Measurements from ENCODE around the gene ZNF71.

ZNF71 gene

DNA sequence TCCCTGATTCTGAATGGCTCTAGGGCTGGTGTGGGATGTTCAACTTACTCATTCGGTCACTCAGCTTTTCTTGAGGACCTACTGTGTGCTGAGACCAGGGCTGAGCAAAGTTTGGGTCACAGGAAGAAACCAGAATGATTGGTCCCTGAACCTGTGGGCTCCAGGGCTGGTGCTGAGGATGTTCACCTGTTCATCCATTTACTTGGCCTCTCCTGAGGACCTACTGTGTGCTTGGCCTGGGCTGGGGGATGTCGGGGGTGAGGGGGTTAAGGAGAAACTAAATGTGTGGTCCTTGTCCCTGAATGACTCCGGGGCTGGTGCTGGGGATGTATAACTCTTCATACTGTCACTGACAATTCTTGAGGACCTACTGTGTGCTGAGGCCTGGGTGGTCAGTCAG lies 66.1 kb downstream of the ZNF71 start:
- H3K4me3 ChIP-seq (ENCODE audit: control insufficient read depth, low read depth, low read length) = no peak overlapping the region
- no peak for DNase-seq (ENCODE audit: low read depth)

DNA sequence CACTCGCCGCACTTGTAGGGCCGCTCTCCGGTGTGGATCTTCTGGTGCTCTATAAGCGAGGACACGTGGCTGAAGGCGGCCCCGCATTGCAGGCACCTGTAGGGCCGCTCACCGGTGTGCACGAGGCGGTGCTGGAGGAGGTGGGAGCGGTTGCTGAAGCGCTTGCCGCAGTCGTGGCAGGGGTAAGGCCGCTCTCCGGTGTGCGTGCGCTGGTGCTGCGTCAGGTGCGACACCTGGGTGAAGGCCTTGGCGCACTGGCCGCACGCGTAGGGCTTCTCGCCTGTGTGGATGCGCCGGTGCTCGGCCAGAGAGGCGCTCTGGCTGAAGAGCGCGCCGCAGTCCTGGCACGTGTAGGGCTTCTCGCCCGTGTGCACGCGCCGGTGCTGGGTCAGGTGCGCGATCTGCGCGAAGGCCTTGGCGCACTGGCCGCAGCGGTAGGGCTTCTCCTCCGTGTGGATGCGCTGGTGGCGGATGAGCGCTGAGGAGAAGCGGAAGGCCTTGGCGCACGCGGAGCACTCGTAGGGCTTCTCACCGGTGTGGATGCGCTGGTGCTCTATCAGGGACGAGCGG lies 68.9 kb downstream of the ZNF71 start:
- no peak overlapping the region for H3K4me3 ChIP-seq (ENCODE audit: control insufficient read depth, low read depth, low read length)
- TF ChIP-seq, protein P1, sequence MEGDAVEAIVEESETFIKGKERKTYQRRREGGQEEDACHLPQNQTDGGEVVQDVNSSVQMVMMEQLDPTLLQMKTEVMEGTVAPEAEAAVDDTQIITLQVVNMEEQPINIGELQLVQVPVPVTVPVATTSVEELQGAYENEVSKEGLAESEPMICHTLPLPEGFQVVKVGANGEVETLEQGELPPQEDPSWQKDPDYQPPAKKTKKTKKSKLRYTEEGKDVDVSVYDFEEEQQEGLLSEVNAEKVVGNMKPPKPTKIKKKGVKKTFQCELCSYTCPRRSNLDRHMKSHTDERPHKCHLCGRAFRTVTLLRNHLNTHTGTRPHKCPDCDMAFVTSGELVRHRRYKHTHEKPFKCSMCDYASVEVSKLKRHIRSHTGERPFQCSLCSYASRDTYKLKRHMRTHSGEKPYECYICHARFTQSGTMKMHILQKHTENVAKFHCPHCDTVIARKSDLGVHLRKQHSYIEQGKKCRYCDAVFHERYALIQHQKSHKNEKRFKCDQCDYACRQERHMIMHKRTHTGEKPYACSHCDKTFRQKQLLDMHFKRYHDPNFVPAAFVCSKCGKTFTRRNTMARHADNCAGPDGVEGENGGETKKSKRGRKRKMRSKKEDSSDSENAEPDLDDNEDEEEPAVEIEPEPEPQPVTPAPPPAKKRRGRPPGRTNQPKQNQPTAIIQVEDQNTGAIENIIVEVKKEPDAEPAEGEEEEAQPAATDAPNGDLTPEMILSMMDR (IDR thresholded peaks at IDR 0.05; ENCODE audit: control insufficient read depth, insufficient read depth, low read depth, low read length, missing control alignments) = no peak
- no peak for DNase-seq (ENCODE audit: low read depth)

More for the DNA sequence above, 66.1 kb downstream of the ZNF71 start:
- TF ChIP-seq, protein P1 (IDR thresholded peaks at IDR 0.05; ENCODE audit: control insufficient read depth, insufficient read depth, low read depth, low read length, missing control alignments) = no peak

GRCh38 chr19:56664511-56664910 lies 69.4 kb downstream of the ZNF71 start:
- DNase-seq (ENCODE audit: low read depth) = no peak
- TF ChIP-seq, protein P1 (IDR thresholded peaks at IDR 0.05; ENCODE audit: control insufficient read depth, insufficient read depth, low read depth, low read length, missing control alignments) = no peak
- no peak overlapping the region for H3K4me3 ChIP-seq (ENCODE audit: control insufficient read depth, low read depth, low read length)

- TF ChIP-seq, protein P1 (IDR thresholded peaks at IDR 0.05; ENCODE audit: control insufficient read depth, insufficient read depth, low read depth, low read length, missing control alignments) = no peak
- no peak for DNase-seq (ENCODE audit: low read depth)
- no peak overlapping the region for H3K4me3 ChIP-seq (ENCODE audit: control insufficient read depth, low read depth, low read length)
Observed at GRCh38 chr19:56667311-56667870, 72.3 kb downstream of the ZNF71 start.

- no peak for DNase-seq (ENCODE audit: low read depth)
- no peak overlapping the region for H3K4me3 ChIP-seq (ENCODE audit: control insufficient read depth, low read depth, low read length)
- TF ChIP-seq, protein P1 (IDR thresholded peaks at IDR 0.05; ENCODE audit: control insufficient read depth, insufficient read depth, low read depth, low read length, missing control alignments) = no peak
Observed at GRCh38 chr19:56668676-56669075, 73.6 kb downstream of the ZNF71 start.

GRCh38 chr19:56670401-56670960 lies 75.4 kb downstream of the ZNF71 start:
- no peak for DNase-seq (ENCODE audit: low read depth)
- H3K4me3 ChIP-seq (ENCODE audit: control insufficient read depth, low read depth, low read length) = no peak overlapping the region
- TF ChIP-seq, protein P1 (IDR thresholded peaks at IDR 0.05; ENCODE audit: control insufficient read depth, insufficient read depth, low read depth, low read length, missing control alignments) = no peak

Data from AG09309 (cell line).